NT2/D1 (cell line): ENCODE measurements around the gene CLASP1.

ENCODE experiments used
- DNase-seq: peaks from one replicate; pipeline ENCODE4 v3.0.0-alpha.2; 2011; ENCODE audit warnings: low read depth, low spot score
- H3K27me3 ChIP-seq: 2 replicates; pipeline ENCODE4 v1.6.0; 2011; ENCODE audit warnings: mild to moderate bottlenecking; ENCODE audit not compliant: insufficient read length, insufficient read depth
- H3K36me3 ChIP-seq: 2 replicates; pipeline ENCODE4 v1.6.1; 2011; ENCODE audit warnings: mild to moderate bottlenecking, low read length, mixed read lengths; ENCODE audit not compliant: insufficient read depth, insufficient read length
- H3K4me1 ChIP-seq: 2 replicates; pipeline ENCODE4 v1.5.1; 2011; ENCODE audit not compliant: insufficient read depth, insufficient read length
- H3K4me3 ChIP-seq: 2 replicates; pipeline ENCODE4 v1.5.1; 2011; ENCODE audit warnings: low read depth; ENCODE audit not compliant: insufficient read length
- H3K9ac ChIP-seq: 2 replicates; pipeline ENCODE4 v1.6.0; 2011; ENCODE audit warnings: low read depth; ENCODE audit not compliant: insufficient read length
- H3K9me3 ChIP-seq: 2 replicates; pipeline ENCODE4 v1.5.1; 2011; ENCODE audit warnings: mild to moderate bottlenecking, low read length; ENCODE audit not compliant: insufficient read depth
- SUZ12 ChIP-seq: IDR thresholded peaks from 2 replicates; pipeline ENCODE4 v1.6.1; 2011; ENCODE audit not compliant: insufficient read length, insufficient read depth; ENCODE audit errors: extremely low read depth
- YY1 ChIP-seq: IDR thresholded peaks from 2 replicates; pipeline ENCODE4 v1.6.1; 2011; ENCODE audit not compliant: insufficient read length, insufficient read depth
- ZNF274 ChIP-seq: IDR thresholded peaks from 2 replicates; pipeline ENCODE4 v1.6.1; 2011; ENCODE audit warnings: mild to moderate bottlenecking, low read depth, low read length

Gene CLASP1

GRCh38 chr2:121355488-121355887, 293.8 kb downstream of the CLASP1 start:
- H3K36me3 ChIP-seq: peaks cover 58% of the 10 kb centered on the region
- DNase-seq: no peak
- H3K4me3 ChIP-seq: no peak overlapping the region
- TF ChIP-seq YY1 (no peak), SUZ12 (no peak), ZNF274 (no peak)
- no peaks in the 10 kb centered on the region for H3K27me3 ChIP-seq
- no peaks in the 10 kb centered on the region for H3K4me1 ChIP-seq
- H3K9ac ChIP-seq: no peak overlapping the region
- no peaks in the 10 kb centered on the region for H3K9me3 ChIP-seq

DNA sequence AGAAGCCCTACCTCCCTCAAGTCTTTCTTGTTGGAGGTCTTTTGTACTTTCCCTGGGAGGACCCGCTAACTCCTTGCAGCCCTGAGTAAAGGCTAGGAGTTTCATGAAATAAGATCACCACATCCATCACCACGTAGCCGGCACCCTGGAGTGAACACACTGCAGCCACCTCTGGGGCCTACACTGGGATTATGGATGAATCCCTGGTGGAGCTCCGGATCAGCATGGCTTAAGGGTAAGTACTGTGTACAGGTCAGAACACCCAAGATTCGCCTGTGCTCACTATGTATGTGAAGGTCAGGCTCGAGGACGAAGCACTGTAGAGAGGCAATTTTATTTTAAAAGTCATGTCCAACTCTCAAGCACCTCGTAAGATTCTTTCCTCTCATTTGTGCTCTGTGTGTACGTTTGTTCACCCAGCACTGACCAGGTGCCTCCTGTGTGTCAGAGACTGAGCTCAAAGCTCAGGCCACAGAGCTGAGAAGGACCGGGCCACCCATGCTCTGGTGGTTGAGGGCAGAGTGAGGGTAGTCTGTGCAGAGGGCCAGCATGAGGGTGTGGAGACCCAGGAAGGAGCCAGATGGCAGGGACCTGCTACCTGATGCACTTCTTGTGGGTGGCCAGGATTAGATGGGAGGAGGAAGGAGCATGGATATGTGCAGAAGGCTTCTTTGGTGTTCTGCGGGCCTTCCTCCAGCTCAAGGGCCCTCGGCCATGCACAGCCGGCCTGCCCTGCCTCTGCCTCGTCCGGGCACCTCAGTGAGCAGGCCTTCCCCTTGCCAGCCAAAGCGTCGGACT, 297.5 kb downstream of the CLASP1 start:
- Histone ChIP-seq H3K4me3 (no peak overlapping the region), H3K27me3 (no peaks in the 10 kb centered on the region), H3K36me3 (peaks cover 75% of the 10 kb centered on the region), H3K4me1 (no peaks in the 10 kb centered on the region), H3K9ac (no peak overlapping the region), H3K9me3 (no peaks in the 10 kb centered on the region)
- DNase-seq: no peak
- TF ChIP-seq SUZ12 (no peak), ZNF274 (no peak), YY1 (no peak)

DNA sequence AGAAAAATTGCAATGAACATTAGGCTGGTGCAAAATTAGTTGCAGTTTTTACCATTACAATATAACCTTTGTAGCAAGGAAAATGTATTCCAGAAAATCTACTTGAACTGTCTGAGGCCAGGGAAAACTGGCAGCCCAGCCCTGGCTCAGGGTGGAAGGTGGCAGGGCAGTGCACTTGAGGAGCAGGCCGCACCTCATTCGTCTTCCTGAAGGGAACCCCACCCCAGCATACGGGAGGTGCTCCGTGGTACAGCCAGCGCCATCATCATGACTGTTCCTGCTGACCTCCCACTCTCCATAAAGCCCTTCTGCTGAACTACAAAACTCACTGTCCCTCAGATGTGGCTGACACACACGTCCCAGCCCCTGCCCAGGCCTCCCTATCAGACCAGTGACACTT, 298.4 kb downstream of the CLASP1 start:
- Histone ChIP-seq H3K9me3 (no peaks in the 10 kb centered on the region), H3K4me1 (no peaks in the 10 kb centered on the region), H3K27me3 (no peaks in the 10 kb centered on the region), H3K36me3 (peaks cover 83% of the 10 kb centered on the region), H3K9ac (no peak overlapping the region), H3K4me3 (no peak overlapping the region)
- TF ChIP-seq YY1: no peak
- TF ChIP-seq SUZ12: no peak
- TF ChIP-seq ZNF274: no peak
- no peak for DNase-seq

DNA sequence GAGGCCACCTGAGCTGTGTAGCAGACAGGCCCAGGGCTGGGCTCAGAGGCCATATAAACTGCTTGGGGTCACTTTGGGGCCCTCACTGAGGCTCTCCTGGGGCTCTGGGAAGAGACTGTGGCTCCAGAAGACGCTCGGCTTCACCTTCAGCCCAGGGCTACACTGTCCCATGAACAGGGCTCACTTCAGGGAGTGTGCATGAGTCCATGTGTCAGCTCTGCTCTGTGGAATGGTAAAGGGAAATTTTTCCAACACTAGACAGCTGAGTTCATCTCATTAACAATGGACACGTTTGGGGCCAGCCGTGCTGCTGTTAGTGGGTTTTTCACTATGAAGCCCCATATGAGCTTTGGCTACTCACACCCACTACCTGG, 298.9 kb downstream of the CLASP1 start:
- Histone ChIP-seq H3K27me3 (no peaks in the 10 kb centered on the region), H3K9ac (no peak overlapping the region)
- no peak for TF ChIP-seq ZNF274
- no peak for TF ChIP-seq YY1
- TF ChIP-seq SUZ12: no peak

DNA sequence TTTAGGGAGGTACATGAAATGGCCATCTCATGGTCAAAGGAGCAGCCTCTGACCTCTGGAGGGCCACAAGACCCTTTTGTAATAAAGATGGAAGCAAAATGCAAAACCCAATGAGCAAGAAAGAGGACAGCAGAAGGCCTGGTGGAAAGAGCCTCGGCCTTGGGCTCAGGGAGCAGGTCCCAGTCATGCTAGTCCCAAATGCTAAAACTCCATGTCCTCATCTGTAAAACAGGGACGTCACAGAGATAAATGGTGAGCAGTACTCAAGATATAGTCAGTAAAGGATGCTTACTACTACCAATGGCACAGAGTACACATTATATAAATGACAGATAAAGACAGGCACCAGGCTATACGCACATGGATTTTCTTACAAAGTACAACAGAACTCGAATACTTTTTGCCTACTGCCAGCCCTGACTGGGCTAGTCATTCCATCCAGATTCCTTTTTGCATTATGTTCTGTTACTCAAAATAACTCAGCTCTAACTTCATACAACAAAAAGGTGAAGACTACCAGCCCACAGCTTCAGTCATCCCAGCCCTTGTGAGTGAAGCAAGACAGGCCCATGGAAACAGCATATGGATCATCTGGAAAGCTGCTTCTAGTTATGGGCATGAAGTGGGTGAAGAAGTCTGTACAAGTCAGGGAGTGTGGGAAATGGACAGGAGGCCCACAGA, 299.4 kb downstream of the CLASP1 start:
- DNase-seq: no peak
- Histone ChIP-seq H3K9ac (no peak overlapping the region), H3K4me3 (no peak overlapping the region), H3K4me1 (no peaks in the 10 kb centered on the region), H3K9me3 (no peaks in the 10 kb centered on the region), H3K36me3 (peaks cover 89% of the 10 kb centered on the region), H3K27me3 (no peaks in the 10 kb centered on the region)
- TF ChIP-seq YY1 (no peak), ZNF274 (no peak), SUZ12 (no peak)

More for the DNA sequence above, 298.9 kb downstream of the CLASP1 start:
- Histone ChIP-seq H3K4me1 (no peaks in the 10 kb centered on the region), H3K9me3 (no peaks in the 10 kb centered on the region), H3K4me3 (no peak overlapping the region), H3K36me3 (peaks cover 85% of the 10 kb centered on the region)
- no peak for DNase-seq

- no peak overlapping the region for H3K9ac ChIP-seq
- peaks cover 80% of the 10 kb centered on the region for H3K36me3 ChIP-seq
- DNase-seq: no peak
- TF ChIP-seq SUZ12 (no peak), ZNF274 (no peak), YY1 (no peak)
- H3K4me1 ChIP-seq: no peaks in the 10 kb centered on the region
- no peaks in the 10 kb centered on the region for H3K27me3 ChIP-seq
- H3K9me3 ChIP-seq: no peaks in the 10 kb centered on the region
- no peak overlapping the region for H3K4me3 ChIP-seq
These were observed 301.0 kb downstream of the CLASP1 start for GRCh38 chr2:121348128-121348740.

- Histone ChIP-seq H3K9me3 (no peaks in the 10 kb centered on the region), H3K9ac (no peak overlapping the region), H3K27me3 (no peaks in the 10 kb centered on the region), H3K4me1 (no peaks in the 10 kb centered on the region), H3K4me3 (no peak overlapping the region), H3K36me3 (peaks cover 81% of the 10 kb centered on the region)
- no peak for DNase-seq
- TF ChIP-seq ZNF274 (no peak), SUZ12 (no peak), YY1 (no peak)
These were observed 302.4 kb downstream of the CLASP1 start for GRCh38 chr2:121346859-121347258.
